H54 (cell line): ENCODE measurements around the gene GP1BB.
"Not testable (repeated sequence)": the region's sequence is repeated elsewhere in the genome, so short reads cannot be mapped to it uniquely, and the experiment has no call there.

ENCODE experiments used
- DNase-seq: peaks from one replicate; pipeline ENCODE4 v3.0.0; 2011; ENCODE audit warnings: low spot score, mixed read lengths; ENCODE audit not compliant: insufficient read length
- FAIRE-seq: peaks from 3 replicates; lab custom pipeline; 2011; peaks lifted over from hg19 to GRCh38; lab: Jason Lieb, UNC
- POLR2A ChIP-seq: IDR thresholded peaks from 2 replicates; pipeline ENCODE4 v1.6.1; 2011; ENCODE audit warnings: low read depth, mild to moderate bottlenecking, low read length

The GP1BB gene

GRCh38 chr22:19687561-19688300 lies 35.6 kb upstream of the GP1BB start:
- TF ChIP-seq POLR2A = no peak
- no peak for DNase-seq
- FAIRE-seq = no peak

- no peak for DNase-seq
- FAIRE-seq = no peak
- no peak for TF ChIP-seq POLR2A
These were observed 34.7 kb upstream of the GP1BB start for GRCh38 chr22:19688301-19689290.

- no peak for TF ChIP-seq POLR2A
- no peak for DNase-seq
- FAIRE-seq = no peak
These were observed 33.9 kb upstream of the GP1BB start for GRCh38 chr22:19689408-19689807.

- FAIRE-seq (no peak), DNase-seq (no peak)
- TF ChIP-seq POLR2A = no peak
These were observed 32.2 kb upstream of the GP1BB start for GRCh38 chr22:19691007-19691720.

GRCh38 chr22:19691721-19692341 lies 31.5 kb upstream of the GP1BB start:
- no peak for TF ChIP-seq POLR2A
- DNase-seq (peak; percentile 37), FAIRE-seq (peak; percentile 36)

GRCh38 chr22:19693581-19693980 lies 29.8 kb upstream of the GP1BB start:
- TF ChIP-seq POLR2A = no peak
- no peak for FAIRE-seq
- no peak for DNase-seq

- DNase-seq = no peak
- no peak for TF ChIP-seq POLR2A
- no peak for FAIRE-seq
These were observed 29.2 kb upstream of the GP1BB start for GRCh38 chr22:19693981-19694670.

GRCh38 chr22:19694696-19695095 lies 28.6 kb upstream of the GP1BB start:
- no peak for FAIRE-seq
- no peak for TF ChIP-seq POLR2A

GRCh38 chr22:19696504-19697276 lies 26.6 kb upstream of the GP1BB start:
- DNase-seq (no peak), FAIRE-seq (no peak)
- TF ChIP-seq POLR2A = no peak

More at GRCh38 chr22:19694696-19695095, 28.6 kb upstream of the GP1BB start:
- DNase-seq = no peak

GRCh38 chr22:19697871-19698270 lies 25.5 kb upstream of the GP1BB start:
- not testable (repeated sequence) for FAIRE-seq

GRCh38 chr22:19700790-19701419 lies 22.4 kb upstream of the GP1BB start:
- DNase-seq = no peak
- no peak for FAIRE-seq
- no peak for TF ChIP-seq POLR2A

More at GRCh38 chr22:19697871-19698270, 25.5 kb upstream of the GP1BB start:
- not testable (repeated sequence) for DNase-seq

- DNase-seq (no peak), FAIRE-seq (no peak)
- TF ChIP-seq POLR2A = no peak
These were observed 21.8 kb upstream of the GP1BB start for GRCh38 chr22:19701420-19702145.
